Measurements from ENCODE around the gene RTN3.

RTN3 gene

GRCh38 chr11:63736864-63737263, 55.6 kb downstream of the RTN3 start:
- DNase-seq, result no peak

- no peak for DNase-seq
Observed at GRCh38 chr11:63737718-63738117, 56.4 kb downstream of the RTN3 start.

DNA sequence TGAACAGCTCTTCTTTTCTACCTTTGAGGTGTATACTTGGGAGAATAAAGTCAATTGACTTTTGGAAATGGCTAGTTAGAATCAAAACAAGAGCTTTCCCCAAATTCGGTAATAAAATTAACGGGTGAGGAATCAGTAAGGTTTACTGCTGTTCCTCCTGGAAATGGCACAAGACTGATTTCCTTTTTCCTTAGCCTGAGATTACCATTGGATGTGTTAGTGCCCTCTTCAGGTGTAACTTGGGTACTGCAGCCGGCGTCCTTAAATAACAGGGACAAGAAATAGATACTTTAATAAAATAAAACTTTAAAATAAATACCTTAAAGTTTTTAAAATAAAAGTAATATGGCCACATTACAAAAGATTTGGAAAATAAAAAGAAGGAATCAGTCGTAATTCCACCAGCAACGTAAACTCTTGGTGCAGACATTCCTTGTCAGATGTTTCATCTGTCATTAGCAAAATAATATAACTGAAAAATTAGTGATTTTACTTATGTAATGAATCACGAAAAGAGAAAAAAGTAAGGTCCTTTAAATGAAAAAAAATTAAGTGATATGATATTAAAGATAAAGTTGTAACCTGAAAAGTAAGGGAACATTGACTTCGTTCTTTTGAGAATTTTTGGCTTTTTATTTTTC, 57.5 kb downstream of the RTN3 start:
- DNase-seq, result peak in 34 of 51 donors; percentile 1 to 76 (median 40)

DNA sequence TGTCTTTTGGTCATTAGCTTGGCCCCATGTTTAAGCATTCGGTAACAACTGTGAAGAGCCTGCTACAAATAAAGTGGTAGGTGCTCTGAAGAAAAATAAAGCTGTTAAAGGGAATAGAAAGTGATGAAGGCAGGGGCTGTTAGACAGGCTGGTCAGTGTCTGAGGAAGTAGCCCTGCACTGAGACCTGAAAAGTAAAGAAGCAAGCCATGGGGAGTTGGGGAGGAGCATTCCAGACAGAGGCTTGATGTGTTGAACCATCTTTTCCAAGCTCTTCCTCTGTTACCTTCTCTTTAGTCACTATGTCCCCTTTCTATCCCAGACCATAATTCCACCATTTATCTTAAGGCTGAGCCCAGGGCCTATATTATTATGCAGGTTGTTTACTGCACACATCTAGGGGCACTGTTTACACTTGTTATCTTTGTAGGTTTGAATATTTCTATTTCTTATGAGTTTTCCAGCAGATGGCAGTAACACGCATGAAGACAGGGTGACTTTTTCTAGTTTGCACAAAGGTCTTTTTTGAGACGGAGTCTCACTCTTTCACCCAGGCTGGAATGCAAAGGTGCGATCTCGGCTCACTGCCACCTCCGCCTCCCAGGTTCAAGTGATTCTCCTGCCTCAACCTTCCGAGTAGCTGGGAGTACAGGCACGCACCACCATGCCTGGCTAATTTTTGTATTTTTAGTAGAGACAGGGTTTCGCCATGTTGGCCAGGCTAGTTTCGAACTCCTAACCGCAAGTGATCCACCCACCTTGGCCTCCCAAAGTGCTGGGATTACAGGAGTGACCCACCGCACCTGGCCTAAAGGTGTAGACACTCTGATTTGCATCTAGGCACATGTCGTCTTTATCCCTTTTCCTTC, 64.2 kb downstream of the RTN3 start:
- peak in 1 of 51 donors; percentile 4 for DNase-seq

GRCh38 chr11:63747011-63747410, 65.7 kb downstream of the RTN3 start:
- no peak for DNase-seq

DNA sequence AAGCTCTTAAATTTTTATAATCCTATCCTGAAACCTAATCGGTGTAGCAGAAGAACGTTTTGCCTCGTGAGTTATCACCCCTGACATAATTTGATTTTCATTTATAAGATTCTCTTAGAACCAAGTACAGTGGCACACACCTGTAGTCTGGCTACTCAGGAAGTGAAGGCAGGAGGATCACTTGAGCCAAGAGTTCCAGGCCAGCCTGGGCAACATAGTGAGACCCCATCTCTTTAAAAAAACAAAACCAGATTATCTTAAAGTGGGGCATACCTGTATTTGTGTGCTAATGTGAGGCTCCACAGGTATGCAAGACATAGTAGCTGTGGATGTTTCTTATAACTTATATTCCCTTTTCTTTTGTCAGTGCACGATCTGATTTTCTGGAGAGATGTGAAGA, 68.3 kb downstream of the RTN3 start:
- DNase-seq, result no peak

DNA sequence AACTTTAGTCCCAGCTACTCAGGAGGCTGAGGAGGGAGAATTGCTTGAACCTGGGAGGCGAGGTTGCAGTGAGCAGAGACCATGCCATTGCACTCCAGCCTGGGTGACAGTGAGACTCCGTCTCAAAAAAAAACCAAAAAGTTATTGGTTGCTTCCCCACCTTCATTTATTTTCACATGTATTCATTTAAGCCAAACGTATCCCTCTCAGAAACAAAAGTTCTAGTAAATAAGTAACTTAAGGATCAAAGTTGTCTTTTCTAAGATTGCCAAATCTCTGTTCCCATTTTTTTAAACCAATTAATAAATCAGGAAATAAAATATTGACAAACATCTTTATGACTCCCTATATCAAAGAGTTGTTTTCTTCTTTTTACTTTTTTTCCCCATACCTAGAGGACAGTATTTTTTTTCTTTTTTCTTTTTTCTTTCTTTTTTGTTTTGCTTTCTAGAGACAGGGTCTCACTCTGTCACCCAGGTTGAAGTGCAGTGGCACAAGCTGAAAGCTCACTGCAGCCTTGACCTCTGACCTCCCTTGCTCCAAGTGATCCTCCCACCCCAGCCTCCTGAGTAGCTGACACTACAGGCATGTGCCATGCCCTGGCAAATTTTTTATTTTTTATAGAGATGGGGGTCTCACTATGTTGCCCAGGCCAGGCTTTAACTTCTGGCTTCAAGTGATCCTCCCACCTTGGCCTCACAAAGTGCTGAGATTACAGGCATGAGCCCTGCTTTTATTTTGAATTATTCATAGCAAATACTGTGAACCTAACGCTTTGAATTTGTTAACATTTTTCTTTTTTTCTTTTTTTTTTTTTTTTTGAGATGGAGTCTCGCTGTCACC, 75.8 kb downstream of the RTN3 start:
- DNase-seq, result no peak

- peak in 1 of 51 donors; percentile 13 for DNase-seq
Observed at GRCh38 chr11:63760487-63761079, 79.3 kb downstream of the RTN3 start.

- no peak for DNase-seq
Observed at GRCh38 chr11:63761188-63761587, 79.9 kb downstream of the RTN3 start.

GRCh38 chr11:63761931-63762653, 80.8 kb downstream of the RTN3 start:
- peak in 10 of 51 donors; percentile 17 to 56 (median 36) for DNase-seq

DNA sequence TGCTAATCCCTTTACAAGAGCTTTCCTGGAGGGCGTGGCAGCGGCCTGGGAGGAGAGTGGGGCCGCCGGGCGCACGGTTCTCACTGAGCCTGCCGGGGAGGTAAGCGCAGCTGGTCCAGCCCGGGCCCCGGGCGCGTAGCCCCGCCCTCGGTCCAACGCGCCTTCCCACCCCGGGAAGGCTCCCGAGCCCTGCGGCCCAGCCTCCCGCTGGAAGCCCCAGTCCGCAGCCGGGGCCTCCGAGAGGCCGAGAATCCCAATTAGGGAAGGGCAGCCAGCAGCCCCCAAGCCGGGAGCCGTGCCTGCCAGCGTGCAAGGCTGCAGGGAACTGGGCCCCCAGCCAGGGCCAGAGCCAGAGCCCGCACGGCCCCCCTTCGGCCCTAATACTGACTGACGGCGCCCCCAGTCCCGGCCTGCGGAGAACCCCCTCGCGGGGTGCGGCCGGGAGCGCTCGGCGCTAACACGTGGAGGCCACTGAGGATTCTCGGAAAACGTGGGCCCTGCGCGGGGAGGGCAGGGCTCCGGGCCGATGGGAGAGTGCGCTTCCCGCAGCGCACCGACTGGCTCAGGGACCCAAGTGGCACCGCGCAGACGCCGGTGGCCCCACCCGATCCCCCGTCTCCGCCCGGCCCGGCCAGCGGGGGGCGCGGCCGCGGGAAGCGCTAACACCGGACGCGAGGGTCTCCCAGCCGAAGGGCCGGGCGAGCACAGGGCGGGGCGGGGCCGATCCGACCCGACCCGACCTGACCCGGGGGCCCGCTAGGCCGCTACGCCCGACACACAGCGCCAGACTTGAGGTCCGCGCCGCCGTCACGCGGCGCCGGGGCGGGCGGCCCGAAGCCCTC, 81.6 kb downstream of the RTN3 start:
- DNase-seq, result peak in 38 of 51 donors; percentile 31 to 86 (median 68)

DNA sequence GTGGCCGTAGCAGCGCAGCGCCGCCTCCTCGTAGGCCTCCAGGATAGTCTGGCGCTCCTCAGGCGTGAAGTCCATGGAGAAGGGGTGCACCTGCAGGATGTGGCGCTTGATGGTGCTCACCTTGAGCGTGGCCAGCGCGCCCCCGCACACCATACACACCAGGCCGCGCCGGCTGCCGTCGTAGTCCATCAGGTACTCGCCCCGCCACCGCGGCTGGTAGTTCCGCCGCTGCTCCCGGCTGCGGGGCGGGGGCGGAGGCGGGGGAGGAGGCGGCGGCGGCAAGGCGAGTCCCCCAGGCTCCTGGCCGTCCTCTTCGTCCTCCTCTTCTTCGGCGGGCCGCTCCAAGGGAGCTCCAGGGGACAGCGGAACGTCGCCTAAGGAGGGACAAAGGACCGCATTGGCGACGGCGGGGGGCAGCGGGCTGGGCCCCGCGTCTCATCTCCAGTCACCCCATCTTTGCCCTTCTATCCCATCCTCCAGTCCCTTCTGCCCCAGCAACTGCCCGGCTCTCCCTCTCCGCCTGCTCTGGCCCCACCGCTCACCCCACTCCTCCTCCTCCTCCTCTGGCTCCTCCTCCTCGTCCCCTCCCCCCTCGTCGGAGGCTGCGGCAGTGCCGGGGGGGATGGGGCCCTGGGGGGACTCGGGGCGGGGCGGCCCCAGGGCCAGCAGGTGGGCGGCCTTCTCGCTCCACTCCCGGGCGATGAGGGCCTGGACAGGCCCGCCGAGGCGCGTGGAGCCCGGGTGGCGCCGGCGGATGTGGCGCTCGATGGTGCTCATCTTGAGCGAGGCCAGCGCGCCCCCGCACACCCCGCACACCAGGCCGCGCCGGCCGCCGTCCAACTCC, 82.4 kb downstream of the RTN3 start:
- peak in 20 of 51 donors; percentile 20 to 68 (median 38) for DNase-seq

- DNase-seq, result no peak
Observed at GRCh38 chr11:63764340-63764678, 83.0 kb downstream of the RTN3 start.

DNA sequence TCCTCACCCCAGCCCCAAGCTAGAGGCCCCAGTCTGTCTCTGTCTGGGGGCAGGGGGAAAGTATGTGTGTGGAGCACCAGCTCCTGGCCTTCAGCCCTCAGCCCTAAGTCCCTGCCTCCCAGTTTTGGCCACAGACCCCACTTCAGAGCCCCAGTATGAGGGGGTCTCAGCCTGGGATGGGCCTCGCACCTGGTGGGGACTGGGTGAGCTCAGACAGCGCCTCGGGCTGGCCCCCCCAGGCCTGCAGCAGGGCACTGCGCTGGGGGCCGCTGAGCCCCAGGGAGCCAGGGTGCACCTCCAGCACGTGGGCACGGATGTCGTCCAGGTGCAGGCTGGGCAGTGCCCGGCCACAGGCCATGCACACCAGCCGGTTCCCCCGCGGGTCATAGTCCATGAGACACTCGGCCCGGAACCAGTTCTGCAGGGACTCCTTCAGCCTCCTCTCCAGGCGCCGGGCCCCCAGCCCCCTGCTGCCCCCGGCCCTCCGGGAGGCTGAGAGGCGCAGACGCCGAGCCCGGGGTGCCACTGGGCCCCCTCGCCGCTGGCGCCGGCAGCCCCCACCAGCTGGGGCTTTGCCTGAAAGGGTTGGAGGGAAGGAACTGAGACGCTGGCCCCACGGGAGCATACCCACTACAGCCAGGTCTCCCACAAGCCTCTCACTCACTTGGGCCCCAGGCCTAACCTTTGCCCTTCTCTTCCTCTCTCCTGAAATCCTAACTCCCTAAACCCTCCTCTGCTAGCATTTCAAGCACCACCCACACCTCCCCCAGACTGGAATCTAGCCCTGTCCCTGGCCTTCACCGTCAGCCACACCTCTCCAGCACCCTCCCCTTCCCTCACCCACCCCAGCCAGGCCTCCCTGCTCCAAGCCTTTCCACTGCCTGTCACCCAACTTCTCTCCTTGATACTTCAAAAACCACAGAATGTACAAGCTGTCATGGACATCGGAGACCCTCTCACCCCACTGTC, 83.7 kb downstream of the RTN3 start:
- peak in 1 of 51 donors; percentile 27 for DNase-seq

- DNase-seq, result no peak
Observed at GRCh38 chr11:63765688-63766241, 84.5 kb downstream of the RTN3 start.

GRCh38 chr11:63766531-63767235, 85.4 kb downstream of the RTN3 start:
- DNase-seq, result peak in 5 of 51 donors; percentile 8 to 39 (median 22)

DNA sequence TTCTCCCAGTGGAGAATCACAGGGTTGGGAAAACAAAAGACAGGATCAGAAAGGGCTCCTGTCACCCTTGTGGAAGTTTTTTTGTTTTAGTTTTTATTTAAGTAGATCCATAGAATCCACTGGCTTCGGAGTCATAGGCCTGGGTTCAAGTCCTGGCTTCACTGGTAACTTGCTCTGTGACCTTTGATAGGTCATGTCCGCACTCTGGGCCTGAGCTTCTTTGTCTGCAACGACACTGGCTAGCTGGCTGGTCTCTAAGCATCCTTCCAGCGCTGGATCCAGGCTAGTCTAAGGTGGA, 85.9 kb downstream of the RTN3 start:
- no peak for DNase-seq

Data from hypothalamus (tissue), 51 donors.